Endothelial cell of umbilical vein (primary cell): Measurements from ENCODE around the gene TFF3. TPM values are rescaled to one million over a fixed set of nuclear protein-coding genes. Genes with fewer than 3 reads are reported as not detected.

Experiments used
- BruUV-seq: library from RNA; stranded (reverse); fragments of 400-500 nt; replicated peaks from 2 replicates; lab custom pipeline; 2021; lab: Mats Ljungman, UMichigan
- CTCF ChIA-PET: fragments of 300-600, 350-600 bp; sonication (Branson Sonifier 250); formaldehyde crosslinking; loops from one replicate; lab custom pipeline; 2021; ENCODE audit warnings: antibody characterized with exemption, inconsistent platforms; lab: Charles Lee
- POLR2A ChIA-PET: fragments of 300-600, 350-600 bp; sonication (Branson Sonifier 250); formaldehyde crosslinking; loops from one replicate; lab custom pipeline; 2021; ENCODE audit warnings: antibody characterized with exemption, inconsistent platforms; lab: Charles Lee
- DNase-seq: peaks from one replicate; pipeline ENCODE4 v3.0.0-alpha.2; 2011; ENCODE audit warnings: low read depth, low spot score
- FAIRE-seq: peaks from 2 replicates; lab custom pipeline; 2011; peaks lifted over from hg19 to GRCh38; lab: Jason Lieb, UNC
- H2AFZ ChIP-seq: 2 replicates; pipeline ENCODE4 v1.6.0; 2012; ENCODE audit warnings: low read depth, low read length, control low read depth, inconsistent platforms
- H3K27ac ChIP-seq: 2 replicates; pipeline ENCODE4 v1.5.1; 2011; ENCODE audit warnings: low read depth, mild to moderate bottlenecking, control low read depth, low read length, moderate library complexity; ENCODE audit not compliant: insufficient read depth
- H3K27me3 ChIP-seq, 2 experiments: 2 replicates each; pipeline versions ENCODE4 v1.6.0 to v1.6.1; 2011; ENCODE audit warnings: low read length in 2 of 2, mixed read lengths in 1 of 2; ENCODE audit not compliant: control insufficient read depth in 2 of 2, insufficient read depth in 2 of 2
- H3K36me3 ChIP-seq, 2 experiments: 2 replicates in 1 of 2; 3 replicates in 1 of 2; pipeline ENCODE4 v1.5.1; 2011; ENCODE audit warnings: low read length in 2 of 2, mild to moderate bottlenecking in 1 of 2, moderate library complexity in 1 of 2; ENCODE audit not compliant: control insufficient read depth in 2 of 2, insufficient read depth in 2 of 2; ENCODE audit errors: extremely low read depth in 1 of 2
- H3K4me1 ChIP-seq: 3 replicates; pipeline ENCODE4 v1.5.1; 2011; ENCODE audit warnings: mild to moderate bottlenecking, low read length; ENCODE audit not compliant: control insufficient read depth, insufficient read depth; ENCODE audit errors: extremely low read depth
- H3K4me2 ChIP-seq: 2 replicates; pipeline ENCODE4 v1.6.1; 2011; ENCODE audit warnings: low read length, control low read depth, mixed read lengths; ENCODE audit not compliant: insufficient read depth
- H3K4me3 ChIP-seq, 3 experiments: fragments of 200-600 bp in 1 of 3; sonication (generic), shearing (Covaris generic) in 1 of 3; replicated peaks in 1 of 3; 2 replicates each; pipeline ENCODE4 v1.5.1; 2011 to 2016; ENCODE audit warnings: control low read depth in 3 of 3, low read length in 3 of 3, mild to moderate bottlenecking in 2 of 3, inconsistent platforms in 1 of 3, low read depth in 1 of 3, moderate library complexity in 1 of 3; ENCODE audit not compliant: insufficient read depth in 1 of 3
- H3K79me2 ChIP-seq: 2 replicates; pipeline ENCODE4 v1.6.0; 2012; ENCODE audit warnings: low read length, inconsistent platforms; ENCODE audit not compliant: control insufficient read depth, insufficient read depth
- H3K9ac ChIP-seq: replicated peaks from 2 replicates; pipeline ENCODE3; 2011; ENCODE audit warnings: low read length, control low read depth; ENCODE audit not compliant: insufficient read depth; ENCODE audit errors: extremely low read depth
- H3K9me1 ChIP-seq: replicated peaks from 3 replicates; pipeline ENCODE4 v1.6.0; 2011; ENCODE audit warnings: mild to moderate bottlenecking, low read length; ENCODE audit not compliant: control insufficient read depth, insufficient read depth; ENCODE audit errors: extremely low read depth
- H3K9me3 ChIP-seq: replicated peaks from 2 replicates; pipeline ENCODE4 v1.5.1; 2012; ENCODE audit warnings: low read length, inconsistent platforms; ENCODE audit not compliant: control insufficient read depth, insufficient read depth
- H4K20me1 ChIP-seq: replicated peaks from 2 replicates; pipeline ENCODE3; 2011; ENCODE audit warnings: mild to moderate bottlenecking, low read length; ENCODE audit not compliant: control insufficient read depth, insufficient read depth; ENCODE audit errors: extremely low read depth
- EZH2 ChIP-seq: IDR thresholded peaks from 2 replicates; pipeline ENCODE4 v1.6.1; 2012; ENCODE audit warnings: borderline replicate concordance, low read depth, mild to moderate bottlenecking, moderate library complexity, low read length, inconsistent platforms; ENCODE audit not compliant: severe bottlenecking
- FOS ChIP-seq: IDR thresholded peaks from 2 replicates; pipeline ENCODE4 v1.6.1; 2011; ENCODE audit warnings: mild to moderate bottlenecking, low read length, moderate library complexity, borderline replicate concordance; ENCODE audit not compliant: insufficient read depth
- GATA2 ChIP-seq: IDR thresholded peaks from 2 replicates; pipeline ENCODE4 v1.7.0; 2011; ENCODE audit warnings: low read depth, mild to moderate bottlenecking, moderate library complexity, mixed read lengths, low read length; ENCODE audit not compliant: insufficient read length, insufficient read depth
- JUN ChIP-seq: IDR thresholded peaks from 2 replicates; pipeline ENCODE4 v1.6.1; 2011; ENCODE audit warnings: borderline replicate concordance, low read depth; ENCODE audit not compliant: insufficient read length, insufficient read depth
- MYC ChIP-seq: IDR thresholded peaks from one replicate; pipeline ENCODE4 v1.6.1; 2011; ENCODE audit warnings: mild to moderate bottlenecking, low read depth, low read length
- POLR2A ChIP-seq: IDR thresholded peaks from 2 replicates; pipeline ENCODE4 v1.6.1; 2012; ENCODE audit warnings: low read depth, mild to moderate bottlenecking, control low read depth, low read length
- POLR2AphosphoS5 ChIP-seq: IDR thresholded peaks from 2 replicates; pipeline ENCODE4 v1.6.1; 2012; ENCODE audit warnings: low read depth, mild to moderate bottlenecking, control low read depth, low read length, moderate library complexity; ENCODE audit not compliant: insufficient read depth
- dilution Hi-C: fragments of 300-500 bp; cut with MboI; formaldehyde crosslinking; loops from one replicate; pipeline ENCODE4 v1.15.0; 2019; ENCODE audit warnings: low sequenced_read_pairs; ENCODE audit not compliant: extremely low pct_ligation_motif_present
- intact Hi-C: fragments of 100-400 bp; cut with micrococcal nuclease; formaldehyde crosslinking; loops from one replicate; pipeline ENCODE4 v1.10.0; 2022
- polyA plus RNA-seq, 4 experiments: library from polyadenylated mRNA; depleted of rRNA in 3 of 4; stranded (reverse) in 3 of 4; unstranded in 1 of 4; fragments of >200 nt; gene quantifications; 2 replicates each; pipeline versions ENCODE4 v1.2.1 to v1.2.3, GENCODE V29; 2011 to 2012; ENCODE audit warnings: missing spikeins in 1 of 4
- total RNA-seq: library from RNA; stranded (reverse); gene quantifications from 2 replicates; pipeline ENCODE4 v1.2.3, GENCODE V29; 2021
- TF ChIP-seq, protein P1 (sequence below), 2 donors: IDR thresholded peaks; 1 replicate in 1 of 2; 2 replicates in 1 of 2; pipeline ENCODE4 v1.5.1; 2011; ENCODE audit warnings: low read length in 2 of 2, mild to moderate bottlenecking in 2 of 2, moderate library complexity in 2 of 2, control low read depth in 1 of 2, inconsistent platforms in 1 of 2, low read depth in 1 of 2; ENCODE audit not compliant: insufficient read depth in 1 of 2; ENCODE audit errors: extremely low read depth in 1 of 2
- TF ChIP-seq, protein P2 (sequence below): IDR thresholded peaks from 2 replicates; pipeline ENCODE4 v1.6.1; 2011; ENCODE audit not compliant: insufficient read depth, insufficient read length

Gene TFF3
- total and polyA plus RNA-seq, 2 donors (not counting 3 experiments of a cell fraction or from before 2014, with no cell fraction given), result 0.93 to 1.8 TPM

DNA sequence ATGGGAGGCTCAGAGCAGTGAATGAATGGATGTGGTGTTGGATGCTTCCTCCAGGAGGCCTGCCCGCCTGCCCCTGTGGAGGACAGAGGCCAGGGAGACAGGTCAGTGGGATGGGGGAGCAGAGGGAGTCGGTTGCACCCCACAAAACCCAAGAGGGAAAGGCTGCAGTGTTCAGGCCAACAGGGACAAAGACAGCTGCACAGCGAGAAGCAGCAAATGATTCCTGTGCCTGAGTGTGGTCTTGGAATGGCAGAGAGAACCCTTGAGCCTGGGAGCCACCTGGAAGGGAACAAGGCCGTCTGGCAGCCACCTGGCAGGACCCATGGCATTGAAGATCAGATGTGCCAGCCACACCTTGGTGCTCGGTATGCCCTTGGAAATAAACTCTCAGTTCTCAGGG is 8.1 kb downstream of the TFF3 start:
- dilution Hi-C loops (no loop called here), intact Hi-C loops (no loop called here)
- BruUV-seq, result no TSS peak
- Histone ChIP-seq H3K9me3 (no peaks in the 10 kb centered on the region), H3K9ac (no peak overlapping the region), H4K20me1 (no peaks in the 10 kb centered on the region), H3K27ac (no peak overlapping the region), H2AFZ (no peak overlapping the region), H3K27me3 (no peaks in the 10 kb centered on the region), H3K36me3 (no peaks in the 10 kb centered on the region), H3K4me1 (peaks cover 1% of the 10 kb centered on the region), H3K9me1 (no peaks in the 10 kb centered on the region), H3K4me2 (no peak overlapping the region), H3K4me3 (no peak overlapping the region), H3K79me2 (no peaks in the 10 kb centered on the region)
- ChIA-PET POLR2A (no interaction called here), CTCF (no interaction called here)
- TF ChIP-seq JUN, result no peak
- TF ChIP-seq, protein P1, sequence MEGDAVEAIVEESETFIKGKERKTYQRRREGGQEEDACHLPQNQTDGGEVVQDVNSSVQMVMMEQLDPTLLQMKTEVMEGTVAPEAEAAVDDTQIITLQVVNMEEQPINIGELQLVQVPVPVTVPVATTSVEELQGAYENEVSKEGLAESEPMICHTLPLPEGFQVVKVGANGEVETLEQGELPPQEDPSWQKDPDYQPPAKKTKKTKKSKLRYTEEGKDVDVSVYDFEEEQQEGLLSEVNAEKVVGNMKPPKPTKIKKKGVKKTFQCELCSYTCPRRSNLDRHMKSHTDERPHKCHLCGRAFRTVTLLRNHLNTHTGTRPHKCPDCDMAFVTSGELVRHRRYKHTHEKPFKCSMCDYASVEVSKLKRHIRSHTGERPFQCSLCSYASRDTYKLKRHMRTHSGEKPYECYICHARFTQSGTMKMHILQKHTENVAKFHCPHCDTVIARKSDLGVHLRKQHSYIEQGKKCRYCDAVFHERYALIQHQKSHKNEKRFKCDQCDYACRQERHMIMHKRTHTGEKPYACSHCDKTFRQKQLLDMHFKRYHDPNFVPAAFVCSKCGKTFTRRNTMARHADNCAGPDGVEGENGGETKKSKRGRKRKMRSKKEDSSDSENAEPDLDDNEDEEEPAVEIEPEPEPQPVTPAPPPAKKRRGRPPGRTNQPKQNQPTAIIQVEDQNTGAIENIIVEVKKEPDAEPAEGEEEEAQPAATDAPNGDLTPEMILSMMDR (IDR thresholded peaks at IDR 0.05; ENCODE audit: extremely low read depth in 1 of 2, insufficient read depth in 1 of 2, low read depth in 1 of 2, low read length in 2 of 2), result no peak
- TF ChIP-seq FOS, result no peak
- no peak for TF ChIP-seq GATA2
- no peak for TF ChIP-seq POLR2A
- TF ChIP-seq, protein P2, sequence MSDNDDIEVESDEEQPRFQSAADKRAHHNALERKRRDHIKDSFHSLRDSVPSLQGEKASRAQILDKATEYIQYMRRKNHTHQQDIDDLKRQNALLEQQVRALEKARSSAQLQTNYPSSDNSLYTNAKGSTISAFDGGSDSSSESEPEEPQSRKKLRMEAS, result no peak
- no peak for TF ChIP-seq MYC
- no peak for TF ChIP-seq POLR2AphosphoS5
- TF ChIP-seq EZH2, result no peak
- no peak for DNase-seq
- no peak for FAIRE-seq
